ENCODE data around the gene GABRP.
"Not testable (repeated sequence)": the region's sequence is repeated elsewhere in the genome, so short reads cannot be mapped to it uniquely, and the experiment has no call there.

The GABRP gene

DNA sequence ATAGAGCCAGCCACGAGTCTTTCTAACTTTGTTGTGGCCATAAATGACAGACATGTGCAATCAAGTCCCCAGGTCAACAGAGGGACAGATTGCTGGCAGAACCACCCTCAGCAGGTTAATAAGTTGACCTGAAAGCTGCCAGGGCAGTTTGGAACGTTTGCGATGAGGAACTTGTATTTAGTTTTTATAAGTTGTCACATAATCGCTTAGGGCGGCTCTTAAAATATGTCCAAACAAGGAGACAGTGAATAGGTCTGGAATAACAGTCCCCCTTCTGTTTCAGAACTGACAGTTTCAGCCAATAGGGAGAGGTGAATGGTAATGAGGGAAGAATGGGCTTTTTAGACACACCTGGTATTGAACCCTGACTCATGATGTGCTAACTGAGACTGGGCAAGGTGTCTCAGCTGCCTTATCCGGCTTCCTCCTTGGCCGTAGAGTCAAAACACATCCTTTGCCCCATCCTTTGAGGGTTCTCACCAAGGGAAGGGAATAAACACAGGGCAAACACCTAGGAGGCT is 33.6 kb upstream of the GABRP start:
- H3K27me3 Mint-ChIP-seq = peaks cover 7% of the 10 kb centered on the region
- H3K4me3 Mint-ChIP-seq = no peak overlapping the region
- H3K9me3 Mint-ChIP-seq = no peaks in the 10 kb centered on the region
- no peak overlapping the region for H3K27ac Mint-ChIP-seq
- H3K36me3 Mint-ChIP-seq (ENCODE audit: low read depth) = no peaks in the 10 kb centered on the region
- no peaks in the 10 kb centered on the region for H3K4me1 Mint-ChIP-seq (ENCODE audit: low read depth)

- no peak overlapping the region for H3K27ac Mint-ChIP-seq
- H3K4me3 Mint-ChIP-seq = no peak overlapping the region
- H3K36me3 Mint-ChIP-seq (ENCODE audit: low read depth) = no peaks in the 10 kb centered on the region
- no peaks in the 10 kb centered on the region for H3K4me1 Mint-ChIP-seq (ENCODE audit: low read depth)
- H3K27me3 Mint-ChIP-seq = peaks cover 7% of the 10 kb centered on the region
- no peaks in the 10 kb centered on the region for H3K9me3 Mint-ChIP-seq
Measured at GRCh38 chr5:170750791-170751190, 32.7 kb upstream of the GABRP start.

DNA sequence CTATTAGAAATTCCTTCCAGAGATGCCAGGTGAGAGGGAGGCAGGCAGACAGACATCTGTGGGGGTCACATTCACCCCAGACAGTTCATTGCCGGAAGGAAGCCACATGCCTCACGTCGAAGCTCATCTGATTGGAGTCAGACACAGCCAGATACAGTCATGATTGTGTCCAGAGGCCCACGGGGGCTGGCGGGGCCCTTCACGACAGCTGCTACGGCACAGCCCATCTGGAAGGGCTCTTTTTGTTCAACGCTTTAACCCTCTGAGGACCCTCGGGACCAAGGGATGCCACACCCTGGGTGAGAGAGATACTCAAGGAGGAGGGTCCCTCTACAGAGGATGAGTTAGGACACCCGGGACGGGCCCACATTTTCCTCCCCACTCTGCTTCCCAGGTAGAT is 31.9 kb upstream of the GABRP start:
- peaks cover 7% of the 10 kb centered on the region for H3K27me3 Mint-ChIP-seq
- no peak overlapping the region for H3K4me3 Mint-ChIP-seq
- no peaks in the 10 kb centered on the region for H3K9me3 Mint-ChIP-seq
- H3K27ac Mint-ChIP-seq = no peak overlapping the region
- H3K4me1 Mint-ChIP-seq (ENCODE audit: low read depth) = no peaks in the 10 kb centered on the region
- H3K36me3 Mint-ChIP-seq (ENCODE audit: low read depth) = no peaks in the 10 kb centered on the region

DNA sequence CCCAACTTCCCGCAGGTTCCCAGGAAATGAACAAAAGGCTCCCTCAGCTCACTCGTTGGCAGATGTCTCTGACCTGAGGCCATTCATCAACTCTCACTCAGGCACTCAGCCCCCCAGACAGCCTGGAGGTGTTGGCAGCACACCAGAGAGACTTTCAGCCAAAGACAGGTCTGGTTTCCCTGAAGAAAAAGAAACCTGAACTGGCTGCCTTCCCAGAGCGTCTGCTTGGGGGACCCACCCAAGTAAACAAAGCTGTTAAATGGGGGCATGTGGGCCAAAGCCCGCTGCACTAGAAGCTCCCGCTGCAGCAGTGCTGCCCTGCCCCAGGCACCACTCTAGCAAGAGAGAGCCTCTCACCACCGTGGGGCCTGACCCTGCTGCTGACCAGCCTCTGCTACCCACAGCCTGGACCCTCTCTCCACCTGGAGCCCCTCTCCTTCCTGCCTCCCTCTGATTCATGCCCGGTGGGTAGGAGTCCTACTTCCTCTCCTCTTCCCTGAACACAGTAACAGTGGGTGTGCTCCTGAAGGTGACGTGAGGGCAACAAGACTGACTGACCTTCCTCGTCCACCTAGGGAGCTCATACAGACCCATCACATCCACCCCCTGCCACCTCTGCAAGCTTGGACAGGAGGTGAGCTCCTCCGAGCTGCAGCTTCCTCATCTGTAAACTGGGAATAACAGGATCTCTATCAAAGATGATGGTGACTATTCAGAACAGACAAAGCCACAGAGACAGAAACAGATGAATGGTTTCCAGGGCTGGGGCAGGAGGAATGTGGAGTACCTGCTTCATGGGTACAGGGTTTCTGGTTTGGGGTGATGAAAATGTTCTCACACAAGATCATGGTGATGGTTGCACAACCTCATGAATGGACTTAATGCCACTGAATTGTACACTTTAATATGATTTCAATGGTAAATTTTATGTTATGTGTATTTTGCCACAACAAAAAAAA is 31.0 kb upstream of the GABRP start:
- no peaks in the 10 kb centered on the region for H3K4me1 Mint-ChIP-seq (ENCODE audit: low read depth)
- no peaks in the 10 kb centered on the region for H3K9me3 Mint-ChIP-seq
- no peaks in the 10 kb centered on the region for H3K36me3 Mint-ChIP-seq (ENCODE audit: low read depth)
- no peak overlapping the region for H3K4me3 Mint-ChIP-seq
- H3K27me3 Mint-ChIP-seq = peaks cover 7% of the 10 kb centered on the region
- H3K27ac Mint-ChIP-seq = no peak overlapping the region

- Mint-ChIP-seq H3K36me3 (ENCODE audit: low read depth) (no peaks in the 10 kb centered on the region), H3K27me3 (peaks cover 3% of the 10 kb centered on the region), H3K9me3 (no peaks in the 10 kb centered on the region), H3K4me3 (no peak overlapping the region), H3K4me1 (ENCODE audit: low read depth) (no peaks in the 10 kb centered on the region), H3K27ac (no peak overlapping the region)
Measured at GRCh38 chr5:170753311-170753710, 30.2 kb upstream of the GABRP start.

- H3K36me3 Mint-ChIP-seq (ENCODE audit: low read depth) = not testable (repeated sequence)
Measured at GRCh38 chr5:170754508-170754907, 29.0 kb upstream of the GABRP start.

GRCh38 chr5:170755679-170756456 is 27.7 kb upstream of the GABRP start:
- Mint-ChIP-seq H3K27me3 (peaks cover 4% of the 10 kb centered on the region), H3K4me1 (ENCODE audit: low read depth) (no peaks in the 10 kb centered on the region), H3K27ac (no peak overlapping the region), H3K9me3 (no peaks in the 10 kb centered on the region), H3K4me3 (no peak overlapping the region), H3K36me3 (ENCODE audit: low read depth) (no peaks in the 10 kb centered on the region)

More at GRCh38 chr5:170754508-170754907, 29.0 kb upstream of the GABRP start:
- not testable (repeated sequence) for H3K4me3 Mint-ChIP-seq; H3K4me1 Mint-ChIP-seq (ENCODE audit: low read depth); H3K27me3 Mint-ChIP-seq; H3K27ac Mint-ChIP-seq; H3K9me3 Mint-ChIP-seq

DNA sequence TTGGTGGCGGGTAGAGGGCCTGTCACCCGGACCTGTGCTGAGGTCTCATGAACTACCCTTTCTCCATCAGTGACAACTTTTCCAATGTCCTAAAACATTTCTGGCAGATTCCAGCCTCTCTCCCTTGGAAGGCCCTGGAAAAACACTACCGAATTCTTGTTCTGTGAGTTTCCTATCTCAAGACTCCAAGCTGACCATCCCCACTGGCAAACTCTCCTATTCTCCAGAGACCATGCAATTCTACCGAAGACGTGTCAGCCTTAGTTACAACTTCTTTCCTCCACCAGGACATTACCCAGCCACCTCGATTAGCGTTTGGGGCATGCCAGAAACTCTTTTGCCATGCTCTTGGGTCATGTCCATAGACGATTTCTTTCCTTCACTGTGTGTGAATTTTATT is 26.8 kb upstream of the GABRP start:
- Mint-ChIP-seq H3K9me3 (no peaks in the 10 kb centered on the region), H3K36me3 (ENCODE audit: low read depth) (no peaks in the 10 kb centered on the region), H3K27me3 (peaks cover 4% of the 10 kb centered on the region), H3K4me1 (ENCODE audit: low read depth) (no peaks in the 10 kb centered on the region), H3K4me3 (no peak overlapping the region), H3K27ac (no peak overlapping the region)

GRCh38 chr5:170757182-170757601 is 26.3 kb upstream of the GABRP start:
- Mint-ChIP-seq H3K36me3 (ENCODE audit: low read depth) (no peaks in the 10 kb centered on the region), H3K27me3 (peaks cover 4% of the 10 kb centered on the region), H3K4me1 (ENCODE audit: low read depth) (no peaks in the 10 kb centered on the region), H3K9me3 (no peaks in the 10 kb centered on the region), H3K27ac (no peak overlapping the region), H3K4me3 (no peak overlapping the region)

- H3K27me3 Mint-ChIP-seq = peaks cover 4% of the 10 kb centered on the region
- no peak overlapping the region for H3K4me3 Mint-ChIP-seq
- H3K9me3 Mint-ChIP-seq = no peaks in the 10 kb centered on the region
- H3K27ac Mint-ChIP-seq = no peak overlapping the region
- no peaks in the 10 kb centered on the region for H3K36me3 Mint-ChIP-seq (ENCODE audit: low read depth)
- H3K4me1 Mint-ChIP-seq (ENCODE audit: low read depth) = no peaks in the 10 kb centered on the region
Measured at GRCh38 chr5:170757669-170758068, 25.9 kb upstream of the GABRP start.

GRCh38 chr5:170758481-170758880 is 25.0 kb upstream of the GABRP start:
- H3K36me3 Mint-ChIP-seq (ENCODE audit: low read depth) = no peaks in the 10 kb centered on the region
- H3K9me3 Mint-ChIP-seq = no peaks in the 10 kb centered on the region
- H3K27me3 Mint-ChIP-seq = peaks cover 4% of the 10 kb centered on the region
- no peak overlapping the region for H3K27ac Mint-ChIP-seq
- no peak overlapping the region for H3K4me3 Mint-ChIP-seq
- H3K4me1 Mint-ChIP-seq (ENCODE audit: low read depth) = no peaks in the 10 kb centered on the region

- Mint-ChIP-seq H3K9me3 (no peaks in the 10 kb centered on the region), H3K27me3 (peaks cover 4% of the 10 kb centered on the region), H3K4me3 (no peak overlapping the region), H3K27ac (no peak overlapping the region), H3K36me3 (ENCODE audit: low read depth) (no peaks in the 10 kb centered on the region), H3K4me1 (ENCODE audit: low read depth) (no peaks in the 10 kb centered on the region)
Measured at GRCh38 chr5:170760113-170760512, 23.4 kb upstream of the GABRP start.

DNA sequence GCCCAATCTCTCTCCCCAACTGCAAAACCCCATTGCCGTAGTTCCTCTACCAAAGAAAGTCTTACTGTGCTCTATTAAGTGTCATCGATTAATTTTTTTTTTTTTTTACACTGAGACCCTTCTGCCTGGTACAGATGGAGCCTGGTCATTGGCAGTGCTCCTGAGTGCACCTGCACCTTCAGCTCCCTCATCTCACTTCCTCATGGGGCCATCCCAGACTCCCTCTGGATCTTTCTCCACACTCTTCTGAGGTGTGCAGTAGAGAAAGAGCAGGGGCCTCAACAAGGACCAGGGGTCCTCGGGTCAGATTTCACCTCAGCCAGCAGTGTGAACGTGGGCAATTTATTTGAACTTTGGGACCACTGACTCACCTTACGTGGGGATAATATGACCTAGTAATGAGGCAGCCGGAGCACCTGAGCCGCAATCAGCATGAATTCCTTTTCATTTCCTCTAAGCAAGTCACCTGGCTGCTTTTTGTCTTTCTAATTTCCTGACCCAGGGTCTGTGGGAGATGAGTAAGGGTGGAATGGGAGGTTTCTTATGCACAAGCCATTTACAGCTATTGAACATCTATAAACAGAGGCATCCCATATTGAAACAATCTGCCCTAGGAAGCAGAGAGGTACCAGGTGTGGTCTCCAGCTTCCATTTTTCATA is 22.3 kb upstream of the GABRP start:
- no peaks in the 10 kb centered on the region for H3K9me3 Mint-ChIP-seq
- no peak overlapping the region for H3K27ac Mint-ChIP-seq

DNA sequence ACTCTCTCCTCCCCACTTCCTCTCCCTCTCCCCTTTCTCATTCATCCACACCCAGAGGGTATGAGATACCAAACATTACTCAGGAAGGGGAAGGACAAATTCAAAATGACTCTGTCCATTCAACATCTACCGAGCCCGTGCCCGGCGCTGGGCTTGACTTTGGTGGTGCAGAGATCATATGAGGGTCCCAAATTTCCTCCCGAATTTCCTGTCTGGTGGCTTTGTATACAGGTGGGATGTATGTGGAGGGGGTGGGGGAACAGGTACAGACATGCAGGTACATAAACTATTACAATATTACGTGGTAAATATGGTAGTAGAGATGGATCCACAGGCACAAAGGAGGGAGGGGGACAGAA is 21.8 kb upstream of the GABRP start:
- Mint-ChIP-seq H3K4me1 (ENCODE audit: low read depth) (no peaks in the 10 kb centered on the region), H3K27me3 (peaks cover 4% of the 10 kb centered on the region), H3K9me3 (no peaks in the 10 kb centered on the region), H3K4me3 (no peak overlapping the region), H3K27ac (no peak overlapping the region), H3K36me3 (ENCODE audit: low read depth) (no peaks in the 10 kb centered on the region)

More for the DNA sequence above, 22.3 kb upstream of the GABRP start:
- H3K27me3 Mint-ChIP-seq = peaks cover 4% of the 10 kb centered on the region
- H3K4me3 Mint-ChIP-seq = no peak overlapping the region
- H3K4me1 Mint-ChIP-seq (ENCODE audit: low read depth) = no peaks in the 10 kb centered on the region
- no peaks in the 10 kb centered on the region for H3K36me3 Mint-ChIP-seq (ENCODE audit: low read depth)

DNA sequence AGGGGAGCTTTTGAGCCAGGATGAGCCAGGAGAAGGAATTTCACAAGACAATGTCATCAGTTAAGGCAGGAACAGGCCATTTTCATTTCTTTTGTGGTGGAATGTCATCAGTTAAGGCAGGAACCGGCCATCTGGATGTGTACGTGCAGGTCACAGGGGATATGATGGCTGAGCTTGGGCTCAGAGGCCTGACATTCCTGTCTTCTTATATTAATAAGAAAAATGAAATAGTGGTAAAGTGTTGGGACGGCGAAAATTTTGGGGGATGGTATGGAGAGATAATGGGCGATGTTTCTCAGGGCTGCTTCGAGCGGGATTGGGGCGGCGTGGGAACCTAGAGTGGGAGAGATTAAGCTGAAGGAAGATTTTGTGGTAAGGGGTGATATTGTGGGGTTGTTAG is 21.2 kb upstream of the GABRP start:
- H3K9me3 Mint-ChIP-seq; H3K27ac Mint-ChIP-seq; H3K4me1 Mint-ChIP-seq (ENCODE audit: low read depth); H3K36me3 Mint-ChIP-seq (ENCODE audit: low read depth); H3K27me3 Mint-ChIP-seq; H3K4me3 Mint-ChIP-seq: not testable (repeated sequence)

Measured in stimulated activated naive CD8-positive, alpha-beta T cell treated with anti-CD3 and anti-CD28 coated beads, Interleukin-15, Interleukin-2, amounts not matched to agents 100 ng/mL and 50 ng/mL, for 24 hours (primary cell).